Activated CD4-positive, alpha-beta T cell treated with anti-CD3 and anti-CD28 coated beads, Interleukin-2, amount 50 U/mL, for 16 hours (primary cell): ENCODE measurements around the gene TMEM131.
"Not testable (repeated sequence)": the region's sequence is repeated elsewhere in the genome, so short reads cannot be mapped to it uniquely, and the experiment has no call there.

Source experiments
- DNase-seq: peaks from one replicate; pipeline ENCODE4 v3.0.0-alpha.2; 2020

TMEM131 gene

GRCh38 chr2:97907369-97908100, 88.2 kb downstream of the TMEM131 start:
- no peak for DNase-seq

GRCh38 chr2:97906307-97906706, 89.4 kb downstream of the TMEM131 start:
- DNase-seq, result no peak

GRCh38 chr2:97905294-97905693, 90.5 kb downstream of the TMEM131 start:
- DNase-seq, result no peak

- DNase-seq, result no peak
Observed at GRCh38 chr2:97901862-97902261, 93.9 kb downstream of the TMEM131 start.

GRCh38 chr2:97900806-97901205, 94.9 kb downstream of the TMEM131 start:
- no peak for DNase-seq

GRCh38 chr2:97893042-97893441, 102.7 kb downstream of the TMEM131 start:
- not testable (repeated sequence) for DNase-seq

- DNase-seq, result no peak
Observed at GRCh38 chr2:97891611-97892010, 104.1 kb downstream of the TMEM131 start.

GRCh38 chr2:97889156-97889555, 106.6 kb downstream of the TMEM131 start:
- no peak for DNase-seq

GRCh38 chr2:97885841-97886240, 109.9 kb downstream of the TMEM131 start:
- DNase-seq, result no peak

GRCh38 chr2:97880334-97880733, 115.4 kb downstream of the TMEM131 start:
- DNase-seq, result no peak

- DNase-seq, result no peak
Observed at GRCh38 chr2:97878865-97879264, 116.9 kb downstream of the TMEM131 start.

- DNase-seq, result not testable (repeated sequence)
Observed at GRCh38 chr2:97878317-97878716, 117.4 kb downstream of the TMEM131 start.

GRCh38 chr2:97871096-97871780, 124.5 kb downstream of the TMEM131 start:
- DNase-seq, result no peak

- peak; percentile 92 for DNase-seq
Observed at GRCh38 chr2:97870396-97870843, 125.3 kb downstream of the TMEM131 start.

GRCh38 chr2:97869722-97870346, 125.9 kb downstream of the TMEM131 start:
- DNase-seq, result no peak

- DNase-seq, result no peak
Observed at GRCh38 chr2:97868986-97869721, 126.6 kb downstream of the TMEM131 start.

GRCh38 chr2:97863829-97864228, 131.9 kb downstream of the TMEM131 start:
- DNase-seq, result no peak

- no peak for DNase-seq
Observed at GRCh38 chr2:97861177-97861576, 134.6 kb downstream of the TMEM131 start.

GRCh38 chr2:97858442-97858841, 137.3 kb downstream of the TMEM131 start:
- no peak for DNase-seq

- no peak for DNase-seq
Observed at GRCh38 chr2:97857553-97857952, 138.2 kb downstream of the TMEM131 start.

GRCh38 chr2:97853057-97853456, 142.7 kb downstream of the TMEM131 start:
- not testable (repeated sequence) for DNase-seq

GRCh38 chr2:97851172-97851571, 144.6 kb downstream of the TMEM131 start:
- DNase-seq, result peak; percentile 85

GRCh38 chr2:97849881-97850528, 145.7 kb downstream of the TMEM131 start:
- peak; percentile 88 for DNase-seq
